Measurements from ENCODE around the gene LRRC45.

Gene LRRC45

GRCh38 chr17:82065638-82066303 lies 42.7 kb downstream of the LRRC45 start, which contains the start of gene DUS1L:
Gene DUS1L, minus strand, starts transcription at chr17:82065804. Its CDS starts 745 bp downstream, at chr17:82065059.
- DNase-seq = peak; percentile 74

- DNase-seq = no peak
These were observed 47.5 kb downstream of the LRRC45 start for GRCh38 chr17:82070611-82071010.

- DNase-seq = no peak
These were observed 49.7 kb downstream of the LRRC45 start for GRCh38 chr17:82072827-82073226.

GRCh38 chr17:82073446-82073845 lies 50.3 kb downstream of the LRRC45 start:
- no peak for DNase-seq

- no peak for DNase-seq
These were observed 53.1 kb downstream of the LRRC45 start for GRCh38 chr17:82076018-82076784.

DNA sequence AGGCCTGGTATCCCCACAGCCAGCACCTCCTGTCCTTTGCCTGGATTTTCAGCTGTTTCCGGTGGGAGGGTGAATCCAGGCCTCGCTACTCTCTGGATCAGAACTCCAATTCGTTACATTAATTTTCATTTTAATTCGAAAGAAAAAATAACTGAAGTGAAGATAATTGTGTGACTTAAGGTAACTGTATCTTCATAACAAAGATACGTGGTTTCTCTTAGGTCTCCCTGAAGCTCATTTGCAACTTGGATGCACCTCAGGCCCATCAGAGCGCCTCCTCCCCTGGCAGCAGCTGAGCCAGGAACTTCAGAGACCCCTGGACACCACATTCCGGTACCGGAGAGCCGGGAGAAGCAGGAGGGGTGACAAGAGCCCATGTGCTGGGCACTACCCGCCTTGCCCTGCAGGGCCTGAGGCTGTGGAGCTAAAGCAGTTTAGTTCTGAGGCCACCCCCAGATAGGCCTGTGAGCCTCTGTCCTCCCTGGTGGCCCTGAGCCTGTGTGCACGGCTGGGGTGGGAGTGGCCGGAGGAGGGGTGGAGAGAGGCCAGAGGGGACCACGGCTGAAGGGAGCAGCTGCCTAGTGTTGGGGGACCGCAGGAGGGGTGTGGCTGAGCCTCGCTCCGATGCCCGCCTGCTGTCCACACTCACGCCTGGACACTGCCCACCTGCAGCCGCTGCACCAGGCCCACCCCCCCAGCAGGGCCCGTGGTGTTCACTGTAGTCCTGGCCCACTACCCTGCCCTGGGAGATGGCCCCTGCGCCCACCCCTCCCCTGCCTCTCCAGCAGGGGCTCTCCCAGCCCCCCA lies 53.9 kb downstream of the LRRC45 start:
- DNase-seq = no peak

- no peak for DNase-seq
These were observed 54.7 kb downstream of the LRRC45 start for GRCh38 chr17:82077617-82078358.

DNA sequence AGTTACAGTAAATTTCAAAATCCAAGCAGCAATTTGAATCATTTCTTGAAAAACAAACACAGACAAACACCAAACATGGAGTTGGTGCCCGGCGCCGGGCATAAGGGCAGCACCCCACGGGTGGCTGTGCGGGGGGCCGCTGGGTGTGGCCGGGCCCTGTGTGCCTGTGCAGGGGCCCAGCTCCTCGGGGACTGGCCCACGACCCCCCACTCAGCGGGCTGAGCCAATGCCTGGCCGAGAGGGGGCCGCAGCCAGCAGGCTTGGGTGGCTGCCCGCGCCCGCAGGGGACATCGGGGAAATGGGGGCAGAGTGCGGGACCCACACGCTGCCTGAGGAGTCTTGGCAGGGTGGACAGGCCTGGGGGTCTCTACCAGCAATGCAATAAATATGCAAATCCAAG lies 55.3 kb downstream of the LRRC45 start:
- no peak for DNase-seq

DNA sequence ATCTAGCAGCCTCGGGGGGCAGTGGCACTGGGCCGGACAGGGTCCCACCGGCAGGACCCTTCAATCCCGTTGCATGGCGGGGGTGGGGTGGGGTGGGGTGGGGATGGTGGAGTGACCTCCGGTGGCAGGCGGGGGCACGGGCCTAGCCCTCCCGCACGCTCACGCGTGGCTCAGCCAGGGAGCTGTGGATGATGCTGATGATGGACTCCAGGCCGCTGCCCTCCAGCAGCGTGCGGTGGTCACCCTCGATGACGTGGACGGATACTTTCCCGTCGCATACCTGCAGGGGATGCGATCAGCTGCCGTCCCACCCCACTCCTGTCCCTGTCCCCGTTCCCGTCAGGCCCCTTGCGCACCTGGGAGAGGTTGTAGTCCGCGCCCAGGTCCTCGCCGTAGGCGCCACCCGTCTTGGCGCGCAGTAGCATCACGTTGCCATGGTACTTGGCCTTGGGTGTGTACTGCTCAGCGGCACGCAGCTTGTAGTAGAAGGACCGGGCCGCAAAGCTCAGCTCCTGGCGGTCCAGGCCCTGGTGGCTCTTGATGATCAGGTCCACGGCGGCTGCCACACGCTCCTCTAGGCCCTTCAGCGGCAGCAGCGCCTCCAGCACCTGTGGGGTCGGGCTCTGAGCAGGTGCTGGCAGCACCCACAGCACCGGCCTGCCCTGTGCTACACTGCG lies 56.0 kb downstream of the LRRC45 start:
- no peak for DNase-seq

GRCh38 chr17:82080048-82080788 lies 57.1 kb downstream of the LRRC45 start:
- DNase-seq = no peak

Measured in stimulated activated CD4-positive, alpha-beta T cell treated with anti-CD3 and anti-CD28 coated beads, Interleukin-4, amount 100 ng/mL, for 1 hour (primary cell).